ENCODE results near the gene BRD1. TPM values are rescaled to one million over a fixed set of nuclear protein-coding genes. Genes with fewer than 3 reads are reported as not detected.

BRD1 gene
- total RNA-seq, 8 experiments from 2014 or later, result 19.1 to 44.4 (median 27.5) TPM

GRCh38 chr22:49751966-49752597 is 75.6 kb downstream of the BRD1 start:
- H3K4me1 ChIP-seq (replicated peaks in 1 of 2), result peaks cover 0 to 8% of the 10 kb centered on the region in 2 donors
- H3K4me3 ChIP-seq, result no peak overlapping the region
- 42 to 73% (median 49%) methylated on average over 2 to 6 of the region's 17 CpGs; no CpG with 5 or more reads in 6 of the 10 experiments for WGBS, 10 experiments
- H3K27ac ChIP-seq, result no peak overlapping the region
- in situ Hi-C loops (cut with MboI; ENCODE audit: low pct_unique_long_range_greater_than_20kb in 2 of 9, low sequenced_read_pairs in 9 of 9, unreplicated experiment in 9 of 9), result loop anchor here in 2 of 9 experiments (25.0 kb wide), 2 partner anchors 90 to 285 kb away; no protein-coding TSS in a partner anchor
- peak in 7 of 8 experiments; percentile 18 to 97 (median 37) for ATAC-seq (replicated peaks in 6 of 8)

GRCh38 chr22:49751318-49751965 is 76.2 kb downstream of the BRD1 start:
- Histone ChIP-seq H3K4me1 (replicated peaks in 1 of 2) (peaks cover 0 to 8% of the 10 kb centered on the region in 2 donors), H3K27ac (no peak overlapping the region), H3K4me3 (no peak overlapping the region)
- 68 to 100% (median 80%) methylated on average over 1 to 8 of the region's 19 CpGs; no CpG with 5 or more reads in 4 of the 10 experiments for WGBS, 10 experiments
- in situ Hi-C loops (cut with MboI; ENCODE audit: low pct_unique_long_range_greater_than_20kb in 2 of 9, low sequenced_read_pairs in 9 of 9, unreplicated experiment in 9 of 9), result loop anchor here in 2 of 9 experiments (25.0 kb wide), 2 partner anchors 89 to 286 kb away; no protein-coding TSS in a partner anchor
- ATAC-seq (replicated peaks in 6 of 8), result no peak

- ATAC-seq (replicated peaks in 6 of 8), result no peak
- no peak overlapping the region for H3K4me3 ChIP-seq
- in situ Hi-C loops (cut with MboI; ENCODE audit: low pct_unique_long_range_greater_than_20kb in 2 of 9, low sequenced_read_pairs in 9 of 9, unreplicated experiment in 9 of 9), result loop anchor here in 2 of 9 experiments (25.0 kb wide), 2 partner anchors 88 to 287 kb away; no protein-coding TSS in a partner anchor
- no peak overlapping the region for H3K27ac ChIP-seq
- H3K4me1 ChIP-seq (replicated peaks in 1 of 2), result peaks cover 0 to 8% of the 10 kb centered on the region in 2 donors
- no CpG with 5 or more reads among the region's 24 CpGs for WGBS, 10 experiments
These were observed 77.7 kb downstream of the BRD1 start for GRCh38 chr22:49749885-49750510.

GRCh38 chr22:49749227-49749626 is 78.4 kb downstream of the BRD1 start:
- in situ Hi-C loops (cut with MboI; ENCODE audit: low pct_unique_long_range_greater_than_20kb in 2 of 9, low sequenced_read_pairs in 9 of 9, unreplicated experiment in 9 of 9), result no loop called here
- WGBS, 10 experiments, result 0 to 80% (median 65%) methylated on average over 1 to 3 of the region's 9 CpGs; no CpG with 5 or more reads in 6 of the 10 experiments
- no peak for ATAC-seq (replicated peaks in 6 of 8)

GRCh38 chr22:49748514-49748913 is 79.2 kb downstream of the BRD1 start:
- H3K27ac ChIP-seq, result no peak overlapping the region
- peaks cover 0 to 8% of the 10 kb centered on the region in 2 donors for H3K4me1 ChIP-seq (replicated peaks in 1 of 2)
- ATAC-seq (replicated peaks in 6 of 8), result no peak
- 40 to 88% (median 87%) methylated on average over 1 to 4 of the region's 5 CpGs; no CpG with 5 or more reads in 7 of the 10 experiments for WGBS, 10 experiments
- H3K4me3 ChIP-seq, result no peak overlapping the region
- in situ Hi-C loops (cut with MboI; ENCODE audit: low pct_unique_long_range_greater_than_20kb in 2 of 9, low sequenced_read_pairs in 9 of 9, unreplicated experiment in 9 of 9), result no loop called here

More at GRCh38 chr22:49749227-49749626, 78.4 kb downstream of the BRD1 start:
- Histone ChIP-seq H3K27ac (no peak overlapping the region), H3K4me3 (no peak overlapping the region), H3K4me1 (replicated peaks in 1 of 2) (peaks cover 0 to 8% of the 10 kb centered on the region in 2 donors)

GRCh38 chr22:49747716-49748115 is 80.0 kb downstream of the BRD1 start:
- H3K4me3 ChIP-seq, result no peak overlapping the region
- H3K27ac ChIP-seq, result no peak overlapping the region
- ATAC-seq (replicated peaks in 6 of 8), result no peak
- peaks cover 0 to 6% of the 10 kb centered on the region in 2 donors for H3K4me1 ChIP-seq (replicated peaks in 1 of 2)
- in situ Hi-C loops (cut with MboI; ENCODE audit: low pct_unique_long_range_greater_than_20kb in 2 of 9, low sequenced_read_pairs in 9 of 9, unreplicated experiment in 9 of 9), result no loop called here
- 46 to 86% (median 67%) methylated on average over 1 to 3 of the region's 3 CpGs for WGBS, 10 experiments

- WGBS, 10 experiments, result 8 to 77% (median 43%) methylated on average over 2 to 3 of the region's 3 CpGs
- ATAC-seq (replicated peaks in 6 of 8), result no peak
- Histone ChIP-seq H3K27ac (no peak overlapping the region), H3K4me3 (no peak overlapping the region), H3K4me1 (replicated peaks in 1 of 2) (peaks cover 0 to under 1% of the 10 kb centered on the region in 2 donors)
- in situ Hi-C loops (cut with MboI; ENCODE audit: low pct_unique_long_range_greater_than_20kb in 2 of 9, low sequenced_read_pairs in 9 of 9, unreplicated experiment in 9 of 9), result no loop called here
These were observed 80.5 kb downstream of the BRD1 start for GRCh38 chr22:49747130-49747529.

- Histone ChIP-seq H3K4me1 (replicated peaks in 1 of 2) (no peaks in the 10 kb centered on the region), H3K4me3 (no peak overlapping the region), H3K27ac (no peak overlapping the region)
- in situ Hi-C loops (cut with MboI; ENCODE audit: low pct_unique_long_range_greater_than_20kb in 2 of 9, low sequenced_read_pairs in 9 of 9, unreplicated experiment in 9 of 9), result no loop called here
- ATAC-seq (replicated peaks in 6 of 8), result no peak
- 0 to 60% (median 26%) methylated on average over 2 to 3 of the region's 3 CpGs for WGBS, 10 experiments
These were observed 81.6 kb downstream of the BRD1 start for GRCh38 chr22:49746065-49746464.

- 0 to 80% (median 53%) methylated on average over 1 to 7 of the region's 7 CpGs for WGBS, 10 experiments
- in situ Hi-C loops (cut with MboI; ENCODE audit: low pct_unique_long_range_greater_than_20kb in 2 of 9, low sequenced_read_pairs in 9 of 9, unreplicated experiment in 9 of 9), result no loop called here
- no peak for ATAC-seq (replicated peaks in 6 of 8)
- Histone ChIP-seq H3K4me3 (no peak overlapping the region), H3K27ac (no peak overlapping the region), H3K4me1 (replicated peaks in 1 of 2) (no peaks in the 10 kb centered on the region)
These were observed 87.4 kb downstream of the BRD1 start for GRCh38 chr22:49740242-49740641.

- in situ Hi-C loops (cut with MboI; ENCODE audit: low pct_unique_long_range_greater_than_20kb in 2 of 9, low sequenced_read_pairs in 9 of 9, unreplicated experiment in 9 of 9), result no loop called here
These were observed 88.5 kb downstream of the BRD1 start for GRCh38 chr22:49739138-49739537.

GRCh38 chr22:49738566-49738965 is 89.1 kb downstream of the BRD1 start:
- 0 to 84% (median 58%) methylated on average over 1 to 6 of the region's 8 CpGs; no CpG with 5 or more reads in 2 of the 10 experiments for WGBS, 10 experiments
- no peak overlapping the region for H3K27ac ChIP-seq
- H3K4me1 ChIP-seq (replicated peaks in 1 of 2), result no peaks in the 10 kb centered on the region
- ATAC-seq (replicated peaks in 6 of 8), result no peak
- no peak overlapping the region for H3K4me3 ChIP-seq
- in situ Hi-C loops (cut with MboI; ENCODE audit: low pct_unique_long_range_greater_than_20kb in 2 of 9, low sequenced_read_pairs in 9 of 9, unreplicated experiment in 9 of 9), result no loop called here

More at GRCh38 chr22:49739138-49739537, 88.5 kb downstream of the BRD1 start:
- WGBS, 10 experiments, result 8 to 50% (median 33%) methylated on average over 1 to 2 of the region's 2 CpGs; no CpG with 5 or more reads in 6 of the 10 experiments
- ATAC-seq (replicated peaks in 6 of 8), result no peak
- H3K27ac ChIP-seq, result no peak overlapping the region
- no peaks in the 10 kb centered on the region for H3K4me1 ChIP-seq (replicated peaks in 1 of 2)
- H3K4me3 ChIP-seq, result no peak overlapping the region

GRCh38 chr22:49738006-49738405 is 89.7 kb downstream of the BRD1 start:
- no peak for ATAC-seq (replicated peaks in 6 of 8)
- H3K4me1 ChIP-seq (replicated peaks in 1 of 2), result no peaks in the 10 kb centered on the region
- H3K27ac ChIP-seq, result no peak overlapping the region
- no peak overlapping the region for H3K4me3 ChIP-seq
- in situ Hi-C loops (cut with MboI; ENCODE audit: low pct_unique_long_range_greater_than_20kb in 2 of 9, low sequenced_read_pairs in 9 of 9, unreplicated experiment in 9 of 9), result no loop called here
- WGBS, 10 experiments, result 20 to 92% (median 67%) methylated on average over 1 to 6 of the region's 12 CpGs; no CpG with 5 or more reads in 3 of the 10 experiments

- Histone ChIP-seq H3K27ac (no peak overlapping the region), H3K4me3 (no peak overlapping the region), H3K4me1 (replicated peaks in 1 of 2) (no peaks in the 10 kb centered on the region)
- ATAC-seq (replicated peaks in 6 of 8), result no peak
- in situ Hi-C loops (cut with MboI; ENCODE audit: low pct_unique_long_range_greater_than_20kb in 2 of 9, low sequenced_read_pairs in 9 of 9, unreplicated experiment in 9 of 9), result no loop called here
- 50 to 72% (median 72%) methylated on average over 2 to 5 of the region's 12 CpGs; no CpG with 5 or more reads in 7 of the 10 experiments for WGBS, 10 experiments
These were observed 90.5 kb downstream of the BRD1 start for GRCh38 chr22:49737101-49737551.
